Heart left ventricle (tissue), 13 donors: ENCODE measurements around the gene DSCAML1.

Experiments used
- CTCF ChIP-seq, 12 donors: fragments of 200-600 bp; sonication (generic) in 4 of 12; IDR thresholded peaks; one replicate each; pipeline versions ENCODE4 v1.5.0 to v1.8.0; 2018 to 2022; ENCODE audit warnings: antibody characterized with exemption in 12 of 12, mild to moderate bottlenecking in 5 of 12
- POLR2A ChIP-seq, 2 donors: fragments of 450-650 bp; IDR thresholded peaks; one replicate each; pipeline ENCODE4 v1.6.1; 2017; ENCODE audit warnings: antibody characterized with exemption in 2 of 2, mild to moderate bottlenecking in 2 of 2, moderate library complexity in 2 of 2
- donor health status: ischemic (EF 13 %, LVEDD 7.1; RV severe dilation, severe dysfunction).
- donor health status: DM: no; HTN: yes; CAD: no.
- donor health status: DM: no; HTN: no; CAD: no.
- donor health status: ischemic (EF 25% LVEDD 6.9; RV normal size, moderate dysfunction).
- donor health status: ischemic (EF 25% LVEDD 5.7; RV mildly dilated, moderate dysfunction).
- donor health status: ischemic (EF 35%, LVEDD 5.7; RV mildly dilated, moderate dysfunction).
- donor health status: nonischemic (EF 11% LVEDD 7.7; RV severe dilation, severe dysfunction).
- donor health status: DM: yes; HTN: yes; CAD: no.
- donor health status: PGD.
- donor health status: ischemic (EF 29% LVEDD 5.4; RV normal size, mild dysfunction).
- donor health status: nonischemic (EF 23%, LVEDD 6.1; RV moderate dilation, normal function).

GRCh38 chr11:117806846-117807245 lies 9.8 kb upstream of the DSCAML1 start:
- TF ChIP-seq POLR2A (IDR thresholded peaks at IDR 0.05) (no peak), CTCF (IDR thresholded peaks at IDR 0.05) (no peak)
